Thymus (tissue), 11 donors: Measurements from ENCODE around the gene MPP7. TPM values are rescaled to one million over a fixed set of nuclear protein-coding genes. Genes with fewer than 3 reads are reported as not detected.

Experiments
- DNase-seq, 9 donors: peaks; one replicate each; pipeline ENCODE4 v3.0.0-alpha.2; 2013; ENCODE audit warnings: low spot score in 9 of 9, low read depth in 6 of 9, missing footprints in 1 of 9
- H3K27ac ChIP-seq, 2 donors: one replicate each; pipeline ENCODE4 v1.5.1; 2013; ENCODE audit warnings: control low read depth in 1 of 2, low read depth in 1 of 2, low read length in 1 of 2, mild to moderate bottlenecking in 1 of 2, moderate library complexity in 1 of 2
- H3K27me3 ChIP-seq, 2 donors: one replicate each; pipeline ENCODE4 v1.5.1; 2013; ENCODE audit warnings: low read length in 1 of 2; ENCODE audit not compliant: control insufficient read depth in 2 of 2, insufficient read depth in 1 of 2
- H3K36me3 ChIP-seq, 2 donors: one replicate each; pipeline ENCODE4 v1.5.1; 2013; ENCODE audit warnings: low read length in 1 of 2, mild to moderate bottlenecking in 1 of 2, moderate library complexity in 1 of 2; ENCODE audit not compliant: control insufficient read depth in 2 of 2, insufficient read depth in 2 of 2
- H3K4me1 ChIP-seq, 2 donors: one replicate each; pipeline ENCODE4 v1.5.1; 2013; ENCODE audit warnings: low read length in 2 of 2; ENCODE audit not compliant: control insufficient read depth in 2 of 2, insufficient read depth in 2 of 2
- H3K4me3 ChIP-seq, 2 donors: one replicate each; pipeline ENCODE4 v1.5.1; 2013; ENCODE audit warnings: low read length in 2 of 2, control low read depth in 1 of 2, mild to moderate bottlenecking in 1 of 2
- H3K9me3 ChIP-seq, 2 donors: one replicate each; pipeline ENCODE4 v1.5.1; 2013; ENCODE audit warnings: low read length in 1 of 2, mild to moderate bottlenecking in 1 of 2; ENCODE audit not compliant: control insufficient read depth in 2 of 2, insufficient read depth in 1 of 2
- WGBS: extraction: QIAGEN DNeasy Blood & Tissue Kit; methylation state at CpG from one replicate; pipeline ENCODE4 v1.1.7; 2013; 5-methylcytosine and 5-hydroxymethylcytosine counted together
- polyA plus RNA-seq: library from polyadenylated mRNA; stranded (reverse); fragments of 200-250 nt; gene quantifications from one replicate; pipeline ENCODE4 v1.2.3, GENCODE V29; 2013
- total RNA-seq: library from RNA; stranded (reverse); fragments of 120-200 nt; gene quantifications from one replicate; pipeline ENCODE4 v1.2.4, GENCODE V29; 2013
- donor health status: healthy.

MPP7 gene
- total and polyA plus RNA-seq, 2 donors: 2.8 to 5.1 TPM

GRCh38 chr10:28283251-28283650, 19.6 kb downstream of the MPP7 start:
- H3K27me3 ChIP-seq: no peaks in the 10 kb centered on the region
- no peak for DNase-seq
- WGBS: 97% methylated on average over 2 of the region's 2 CpGs
- no peak overlapping the region for H3K4me3 ChIP-seq
- no peaks in the 10 kb centered on the region for H3K36me3 ChIP-seq
- peaks cover 0 to 2% of the 10 kb centered on the region in 2 donors for H3K4me1 ChIP-seq
- H3K9me3 ChIP-seq: no peaks in the 10 kb centered on the region
- H3K27ac ChIP-seq: no peak overlapping the region

DNA sequence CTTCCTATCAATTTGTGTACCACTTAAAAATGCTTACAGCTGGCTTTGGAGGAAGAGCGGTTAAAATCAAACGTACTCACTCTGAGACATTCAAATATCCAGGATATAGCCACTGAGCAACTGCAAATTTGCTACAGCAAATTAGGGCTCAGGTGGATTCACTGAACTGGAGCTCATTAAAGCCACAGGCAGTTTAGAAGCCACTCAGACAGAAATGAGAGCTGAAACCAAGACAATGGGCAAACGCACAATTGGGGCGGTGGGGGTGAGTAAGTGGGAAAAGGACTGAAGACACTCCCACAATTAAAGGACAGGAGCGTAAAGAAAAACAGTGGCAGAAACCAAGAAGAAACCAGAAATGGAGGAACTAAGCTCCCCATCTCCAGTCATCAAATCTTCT, 20.5 kb downstream of the MPP7 start:
- H3K27me3 ChIP-seq: no peaks in the 10 kb centered on the region
- no peak for DNase-seq
- H3K4me1 ChIP-seq: peaks cover 0 to 2% of the 10 kb centered on the region in 2 donors
- WGBS: 96% methylated on average over 5 of the region's 5 CpGs
- H3K9me3 ChIP-seq: no peaks in the 10 kb centered on the region
- H3K36me3 ChIP-seq: no peaks in the 10 kb centered on the region
- H3K27ac ChIP-seq: no peak overlapping the region
- H3K4me3 ChIP-seq: no peak overlapping the region

DNA sequence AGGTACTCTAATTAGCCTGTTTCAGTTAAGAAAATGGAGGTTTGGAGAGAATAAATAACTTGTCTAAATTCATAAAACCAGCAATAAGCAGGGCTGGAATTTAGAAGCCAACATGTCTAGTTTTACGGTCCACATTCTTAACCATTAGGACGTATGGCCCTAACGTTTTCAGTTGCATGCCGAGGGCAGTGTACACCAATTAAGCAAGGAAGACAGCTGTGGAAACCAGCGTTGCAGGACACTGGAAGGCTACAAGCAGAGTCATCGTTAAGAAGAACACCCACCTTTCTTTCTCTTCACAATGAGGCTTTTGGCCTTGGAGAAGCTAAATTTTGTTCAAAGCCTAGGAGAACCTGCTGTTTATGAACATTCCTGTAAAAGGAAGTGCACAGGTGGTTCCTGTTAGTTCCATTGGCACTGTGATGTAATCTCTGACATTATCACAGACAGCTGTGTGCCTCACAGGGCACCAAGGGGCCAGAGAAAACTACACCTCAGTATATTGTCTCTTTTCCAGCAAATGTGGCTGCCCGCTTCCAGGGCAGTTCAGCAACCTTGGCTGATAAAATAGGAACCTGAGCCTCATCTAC, 21.0 kb downstream of the MPP7 start:
- Histone ChIP-seq H3K4me1 (peaks cover 0 to 2% of the 10 kb centered on the region in 2 donors), H3K27ac (no peak overlapping the region), H3K27me3 (no peaks in the 10 kb centered on the region), H3K4me3 (no peak overlapping the region), H3K9me3 (no peaks in the 10 kb centered on the region), H3K36me3 (no peaks in the 10 kb centered on the region)
- 75% methylated on average over 7 of the region's 7 CpGs for WGBS
- DNase-seq: no peak

DNA sequence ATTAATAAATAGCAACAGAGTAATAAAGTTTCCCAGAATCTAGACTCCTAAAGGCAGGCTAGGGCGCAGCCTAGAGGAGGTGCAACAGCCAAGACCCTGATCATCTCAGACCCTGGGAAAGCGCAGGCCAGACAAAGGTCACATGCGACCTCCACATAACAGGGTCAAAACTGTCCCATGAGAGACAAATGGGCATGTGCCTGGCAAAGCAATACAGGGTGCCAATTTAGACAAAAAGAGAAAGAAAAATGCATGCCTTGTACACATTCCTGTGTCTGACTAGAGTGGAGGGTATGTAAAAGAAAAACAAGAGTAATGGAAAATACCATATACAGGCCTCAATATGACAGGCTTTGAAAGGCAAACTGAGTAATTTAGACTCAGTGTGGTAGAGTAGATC, 22.2 kb downstream of the MPP7 start:
- DNase-seq: no peak
- Histone ChIP-seq H3K4me1 (peaks cover 0 to 2% of the 10 kb centered on the region in 2 donors), H3K9me3 (no peaks in the 10 kb centered on the region), H3K27ac (no peak overlapping the region), H3K4me3 (no peak overlapping the region), H3K36me3 (no peaks in the 10 kb centered on the region), H3K27me3 (no peaks in the 10 kb centered on the region)
- WGBS: 98% methylated on average over 3 of the region's 3 CpGs

- DNase-seq: no peak
- Histone ChIP-seq H3K27me3 (no peaks in the 10 kb centered on the region), H3K4me3 (no peak overlapping the region), H3K9me3 (no peaks in the 10 kb centered on the region), H3K27ac (no peak overlapping the region), H3K36me3 (no peaks in the 10 kb centered on the region), H3K4me1 (peaks cover 0 to 2% of the 10 kb centered on the region in 2 donors)
- 97% methylated on average over 4 of the region's 4 CpGs for WGBS
Observed at GRCh38 chr10:28279878-28280277, 23.0 kb downstream of the MPP7 start.

DNA sequence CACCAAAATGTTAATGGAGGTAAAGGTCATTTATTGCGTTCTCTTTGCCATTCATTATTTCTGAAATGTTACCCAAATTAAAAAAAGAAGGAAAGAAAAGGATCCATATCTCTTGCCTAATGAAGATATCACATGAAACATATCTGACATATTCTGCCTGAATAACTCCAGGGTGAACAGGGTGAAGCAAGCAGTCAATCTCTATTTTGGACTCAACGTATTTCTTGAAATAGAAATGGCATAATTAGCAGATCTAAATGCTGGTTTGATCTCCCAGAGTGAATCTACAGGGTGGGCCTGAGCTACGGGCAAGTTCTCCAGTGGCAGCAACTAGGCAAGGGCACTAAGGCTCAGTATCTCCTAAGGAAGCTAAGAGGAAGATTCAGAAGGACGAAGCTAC, 24.0 kb downstream of the MPP7 start:
- H3K4me3 ChIP-seq: no peak overlapping the region
- no peaks in the 10 kb centered on the region for H3K36me3 ChIP-seq
- H3K9me3 ChIP-seq: no peaks in the 10 kb centered on the region
- 92% methylated on average over 4 of the region's 4 CpGs for WGBS
- DNase-seq: no peak
- no peaks in the 10 kb centered on the region for H3K4me1 ChIP-seq
- no peaks in the 10 kb centered on the region for H3K27me3 ChIP-seq
- H3K27ac ChIP-seq: no peak overlapping the region

DNA sequence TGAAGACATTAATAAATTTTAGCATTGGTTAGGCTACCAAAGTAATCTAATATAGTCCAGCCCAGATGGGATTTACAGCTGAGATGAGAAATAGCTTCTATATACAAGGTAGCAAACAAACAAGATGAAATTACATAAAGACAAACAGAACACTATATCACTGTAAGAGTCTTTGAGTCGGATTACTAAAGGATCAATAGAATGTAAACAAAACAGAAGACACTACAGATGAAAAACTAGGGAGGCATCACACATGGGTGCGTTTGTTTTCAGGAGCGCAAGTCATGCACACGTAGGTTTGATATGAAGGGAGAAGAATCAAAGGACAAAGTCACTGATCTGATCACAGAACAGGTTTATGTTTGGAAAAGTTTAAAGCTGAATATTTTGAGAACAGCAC, 26.5 kb downstream of the MPP7 start:
- Histone ChIP-seq H3K9me3 (no peaks in the 10 kb centered on the region), H3K4me1 (no peaks in the 10 kb centered on the region), H3K4me3 (no peak overlapping the region), H3K36me3 (no peaks in the 10 kb centered on the region), H3K27me3 (no peaks in the 10 kb centered on the region), H3K27ac (no peak overlapping the region)
- DNase-seq: no peak
- 97% methylated on average over 4 of the region's 4 CpGs for WGBS

GRCh38 chr10:28274475-28274874, 28.4 kb downstream of the MPP7 start:
- Histone ChIP-seq H3K4me3 (no peak overlapping the region), H3K36me3 (no peaks in the 10 kb centered on the region), H3K4me1 (no peaks in the 10 kb centered on the region), H3K27ac (no peak overlapping the region), H3K9me3 (no peaks in the 10 kb centered on the region), H3K27me3 (no peaks in the 10 kb centered on the region)
- DNase-seq: no peak

DNA sequence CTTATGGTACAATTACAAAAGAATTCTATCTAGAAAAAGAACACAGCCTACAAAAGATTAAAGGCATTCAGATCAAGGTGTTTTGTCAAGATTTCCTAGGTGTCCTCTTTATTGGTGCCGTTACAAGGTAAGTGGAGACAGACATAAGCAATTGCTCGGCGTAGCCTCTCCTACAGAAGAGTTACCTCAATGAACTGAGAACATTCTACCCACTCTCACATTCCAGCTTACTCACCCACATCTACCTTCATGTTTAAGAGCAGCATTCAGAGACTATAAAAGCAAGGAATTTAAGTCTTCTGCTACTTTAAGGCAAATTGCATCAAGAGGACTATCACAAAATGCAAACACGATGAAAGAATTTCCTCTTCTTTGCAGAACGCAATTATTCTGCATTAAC, 29.5 kb downstream of the MPP7 start:
- no peak overlapping the region for H3K27ac ChIP-seq
- 96% methylated on average over 5 of the region's 5 CpGs for WGBS
- H3K4me1 ChIP-seq: no peaks in the 10 kb centered on the region
- H3K9me3 ChIP-seq: no peaks in the 10 kb centered on the region
- H3K27me3 ChIP-seq: no peaks in the 10 kb centered on the region
- no peak overlapping the region for H3K4me3 ChIP-seq
- no peak for DNase-seq
- no peaks in the 10 kb centered on the region for H3K36me3 ChIP-seq
